H1 (cell line): ENCODE measurements around the gene BRCA2. TPM values are rescaled to one million over a fixed set of nuclear protein-coding genes. Genes with fewer than 3 reads are reported as not detected.

ENCODE experiments used
- CTCF ChIP-seq, 3 experiments: IDR thresholded peaks; 1 replicate in 2 of 3; 2 replicates in 1 of 3; pipeline versions ENCODE4 v1.5.1 to v1.6.1; 2011; ENCODE audit warnings: low read length in 3 of 3, mild to moderate bottlenecking in 3 of 3, inconsistent platforms in 2 of 3, low read depth in 1 of 3, moderate library complexity in 1 of 3; ENCODE audit not compliant: insufficient read depth in 1 of 3; ENCODE audit errors: control extremely low read depth in 1 of 3
- JUND ChIP-seq: IDR thresholded peaks from 2 replicates; pipeline ENCODE4 v1.6.1; 2011; ENCODE audit warnings: mild to moderate bottlenecking, improper control_type of control experiment, low read length
- RXRA ChIP-seq: IDR thresholded peaks from 2 replicates; pipeline ENCODE4 v1.6.1; 2011; ENCODE audit warnings: low read depth, mild to moderate bottlenecking, low read length, moderate library complexity; ENCODE audit not compliant: insufficient read depth
- polyA plus RNA-seq, 7 experiments: library from polyadenylated mRNA; depleted of rRNA in 3 of 7; stranded (reverse) in 5 of 7; unstranded in 2 of 7; fragments of >200 nt in 5 of 7; fragments of 200-250 nt in 2 of 7; gene quantifications; 1 replicate in 5 of 7; 2 replicates in 1 of 7; 4 replicates in 1 of 7; pipeline versions ENCODE4 v1.2.1 to v1.2.3, GENCODE V29; 2011 to 2013; ENCODE audit warnings: missing spikeins in 2 of 7, mixed read lengths in 2 of 7
- total RNA-seq: library from RNA; stranded (reverse); fragmentation: NEBNext Ultra II Directional; extraction: Animal tissue kit (Norgen Biotek cat#: 25700); gene quantifications from 2 replicates; pipeline ENCODE4 v1.2.1, GENCODE V29; 2021

Gene BRCA2
- total and polyA plus RNA-seq, 2 of the 8 experiments (the other 6 are each of a cell fraction or from before 2014, with no cell fraction given): 4.2 to 24.9 TPM

DNA sequence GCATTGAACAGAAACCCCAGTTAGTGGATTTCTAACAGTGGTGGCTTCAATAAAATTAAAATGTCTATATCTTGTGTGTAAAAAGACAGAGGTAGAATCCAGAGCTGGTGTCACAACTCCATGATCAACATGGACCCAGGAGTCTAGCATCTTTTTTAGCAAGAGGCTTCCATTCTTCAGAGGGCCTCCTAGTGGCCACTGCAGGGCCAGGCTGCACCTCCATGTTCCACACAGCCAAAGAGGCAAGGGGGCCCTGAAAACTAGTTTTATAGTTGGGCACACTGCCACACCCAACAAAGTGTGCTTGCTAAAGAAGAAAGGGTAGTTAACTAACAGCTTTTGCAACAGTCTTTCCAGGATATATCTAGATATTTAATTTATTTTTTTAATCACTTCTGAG is 99.7 kb downstream of the BRCA2 start (continued):
- TF ChIP-seq CTCF (IDR thresholded peaks at IDR 0.05; ENCODE audit: control extremely low read depth in 1 of 3, insufficient read depth in 1 of 3, low read depth in 1 of 3, low read length in 3 of 3) (peak; percentile 68 to 74 (median 71)), JUND (no peak), RXRA (no peak)
